ENCODE data around the gene MS4A15.

DNA sequence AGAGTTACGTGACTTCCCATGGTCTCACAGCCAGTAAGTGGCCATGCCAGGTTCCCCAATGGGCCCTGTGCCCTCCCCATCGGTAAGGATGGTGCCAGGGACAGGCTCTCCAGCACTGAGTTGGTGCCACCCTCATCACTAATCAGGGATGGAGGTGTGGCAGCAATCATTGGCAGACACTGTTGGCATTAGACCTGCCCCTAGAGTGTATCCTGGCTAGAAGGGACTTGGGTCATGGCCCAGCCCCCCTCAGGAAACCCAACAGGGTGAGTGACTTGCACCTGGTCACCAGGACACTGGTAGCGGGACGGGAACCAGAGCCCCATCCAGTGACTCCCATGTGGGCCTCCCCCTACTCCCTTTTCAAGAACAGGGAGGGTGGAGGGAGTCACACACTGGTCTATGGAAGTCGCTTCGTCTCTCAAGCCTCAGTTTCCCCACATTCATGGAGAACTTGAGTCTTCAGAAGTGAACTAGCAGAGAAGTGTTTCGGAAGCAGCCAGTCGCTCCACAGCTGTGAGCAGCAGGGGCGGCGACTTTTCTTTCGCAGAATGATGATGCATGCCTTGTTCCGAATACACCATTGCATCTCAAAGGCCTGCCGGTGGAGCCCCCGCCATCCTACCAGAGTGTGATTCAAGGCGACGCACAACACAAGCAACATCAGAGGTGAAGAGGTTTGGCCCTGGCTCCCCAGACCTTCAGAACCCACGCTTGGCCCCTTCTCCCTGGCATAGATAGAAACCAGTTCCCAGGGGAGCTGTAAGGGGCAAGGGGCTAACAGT is 41.4 kb downstream of the MS4A15 start:
- TF ChIP-seq, protein P1, sequence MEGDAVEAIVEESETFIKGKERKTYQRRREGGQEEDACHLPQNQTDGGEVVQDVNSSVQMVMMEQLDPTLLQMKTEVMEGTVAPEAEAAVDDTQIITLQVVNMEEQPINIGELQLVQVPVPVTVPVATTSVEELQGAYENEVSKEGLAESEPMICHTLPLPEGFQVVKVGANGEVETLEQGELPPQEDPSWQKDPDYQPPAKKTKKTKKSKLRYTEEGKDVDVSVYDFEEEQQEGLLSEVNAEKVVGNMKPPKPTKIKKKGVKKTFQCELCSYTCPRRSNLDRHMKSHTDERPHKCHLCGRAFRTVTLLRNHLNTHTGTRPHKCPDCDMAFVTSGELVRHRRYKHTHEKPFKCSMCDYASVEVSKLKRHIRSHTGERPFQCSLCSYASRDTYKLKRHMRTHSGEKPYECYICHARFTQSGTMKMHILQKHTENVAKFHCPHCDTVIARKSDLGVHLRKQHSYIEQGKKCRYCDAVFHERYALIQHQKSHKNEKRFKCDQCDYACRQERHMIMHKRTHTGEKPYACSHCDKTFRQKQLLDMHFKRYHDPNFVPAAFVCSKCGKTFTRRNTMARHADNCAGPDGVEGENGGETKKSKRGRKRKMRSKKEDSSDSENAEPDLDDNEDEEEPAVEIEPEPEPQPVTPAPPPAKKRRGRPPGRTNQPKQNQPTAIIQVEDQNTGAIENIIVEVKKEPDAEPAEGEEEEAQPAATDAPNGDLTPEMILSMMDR (IDR thresholded peaks at IDR 0.05) = no peak
- TF ChIP-seq POLR2A (IDR thresholded peaks at IDR 0.05) = no peak

Measured in esophagus squamous epithelium (tissue), 4 donors.